ENCODE results near the gene LAMB2.

Gene LAMB2

GRCh38 chr3:49132437-49133225 lies at the start of gene LAMB2:
Gene LAMB2 (minus strand): TSS chr3:49133050. CDS start chr3:49132867, 183 bp downstream.
- peak; percentile 28 for DNase-seq

DNA sequence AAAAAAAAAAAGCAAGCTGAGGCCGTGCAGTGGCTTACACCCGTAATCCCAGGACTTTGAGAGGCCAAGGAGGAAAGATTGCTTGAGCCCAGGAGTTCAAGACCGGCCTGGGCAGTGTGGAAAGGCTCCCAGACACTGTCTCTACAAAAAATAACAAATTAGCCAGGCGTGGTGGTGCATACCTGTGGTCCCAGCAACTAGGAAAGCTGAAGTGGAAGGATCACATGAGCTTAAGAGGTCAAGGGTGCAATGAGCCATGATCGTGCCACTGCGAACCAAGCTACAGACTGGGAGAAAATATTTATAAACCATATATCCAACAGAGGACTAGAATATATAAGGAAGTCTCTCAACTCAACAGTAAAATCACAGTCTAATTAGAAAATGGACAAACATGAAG lies 48.5 kb upstream of the LAMB2 start:
- no peak for DNase-seq

GRCh38 chr3:49180116-49180515 lies 47.3 kb upstream of the LAMB2 start:
- no peak for DNase-seq

DNA sequence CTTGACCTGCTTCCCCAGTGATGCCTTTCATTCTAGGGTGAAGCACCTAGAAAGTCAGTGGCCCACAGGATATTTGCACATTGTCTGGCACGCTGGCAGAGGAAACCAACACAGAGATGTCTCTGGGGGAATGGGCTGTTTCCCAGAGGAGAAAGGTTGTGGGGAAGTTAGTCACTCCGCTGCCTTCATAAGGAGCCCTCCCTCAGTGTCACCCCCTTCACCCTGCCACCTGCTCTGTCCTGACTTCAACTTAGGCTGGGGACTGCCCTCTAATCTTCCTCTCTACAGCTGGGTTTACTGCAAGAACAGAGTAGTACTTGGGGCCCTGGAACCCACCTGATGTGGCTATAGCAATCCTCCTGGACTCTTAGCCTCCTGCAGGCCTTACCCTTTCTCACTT lies 44.2 kb upstream of the LAMB2 start:
- DNase-seq, result no peak

DNA sequence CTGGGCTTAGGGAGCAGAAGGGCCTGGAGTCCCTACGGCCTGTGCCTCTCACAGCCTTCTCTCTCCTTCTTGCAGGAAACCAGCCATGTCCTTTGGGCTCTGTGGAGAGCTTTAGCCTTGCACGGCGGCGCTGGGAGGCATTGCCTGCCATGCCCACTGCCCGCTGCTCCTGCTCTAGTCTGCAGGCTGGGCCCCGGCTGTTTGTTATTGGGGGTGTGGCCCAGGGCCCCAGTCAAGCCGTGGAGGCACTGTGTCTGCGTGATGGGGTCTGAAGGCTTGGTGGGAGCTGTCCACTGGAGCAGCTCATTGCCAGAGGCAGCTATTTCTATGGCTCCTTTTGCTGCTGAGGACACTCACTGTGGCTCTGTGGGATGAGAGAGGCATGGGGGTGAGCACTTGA lies 42.7 kb upstream of the LAMB2 start:
- no peak for DNase-seq

DNA sequence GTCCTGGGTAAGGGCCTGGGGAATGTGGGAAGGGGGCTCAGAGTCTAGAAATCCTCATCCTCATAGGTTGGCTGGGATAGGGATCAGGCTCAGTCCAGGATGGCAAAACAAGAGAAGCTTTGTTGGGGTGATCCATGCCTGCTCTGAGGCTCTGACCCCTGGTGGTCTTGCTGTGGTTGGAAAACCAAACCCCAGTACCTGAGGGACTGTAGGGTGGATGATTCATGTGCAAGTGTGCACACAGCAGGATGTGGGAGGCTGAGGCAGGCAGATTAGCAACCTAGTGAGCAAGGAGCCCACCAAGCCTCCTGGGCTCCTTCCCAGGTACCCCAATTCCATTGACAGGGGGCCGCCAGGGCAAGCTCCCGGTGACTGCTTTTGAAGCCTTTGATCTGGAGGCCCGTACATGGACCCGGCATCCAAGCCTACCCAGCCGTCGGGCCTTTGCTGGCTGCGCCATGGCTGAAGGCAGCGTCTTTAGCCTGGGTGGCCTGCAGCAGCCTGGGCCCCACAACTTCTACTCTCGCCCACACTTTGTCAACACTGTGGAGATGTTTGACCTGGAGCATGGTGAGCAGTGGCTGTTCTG lies 41.6 kb upstream of the LAMB2 start:
- no peak for DNase-seq

DNA sequence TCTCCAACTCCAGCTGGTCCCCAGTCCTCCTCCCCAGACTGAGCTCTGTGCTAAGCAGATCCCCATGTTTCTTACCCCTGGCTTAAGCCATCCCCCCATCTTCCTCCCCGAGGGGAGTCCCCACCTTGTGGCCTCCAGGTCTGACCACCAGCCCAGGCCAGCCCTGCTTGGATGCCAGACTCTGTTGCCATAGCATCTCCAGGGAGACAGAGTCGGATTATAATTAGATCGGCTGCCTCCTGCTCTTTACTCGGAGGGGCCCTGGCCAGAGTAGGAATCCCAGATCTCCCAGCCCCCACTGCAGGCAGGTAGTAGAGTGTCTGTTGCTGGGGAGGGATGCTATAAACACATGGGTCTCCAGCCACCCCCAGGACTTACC lies 40.9 kb upstream of the LAMB2 start:
- DNase-seq, result no peak

DNA sequence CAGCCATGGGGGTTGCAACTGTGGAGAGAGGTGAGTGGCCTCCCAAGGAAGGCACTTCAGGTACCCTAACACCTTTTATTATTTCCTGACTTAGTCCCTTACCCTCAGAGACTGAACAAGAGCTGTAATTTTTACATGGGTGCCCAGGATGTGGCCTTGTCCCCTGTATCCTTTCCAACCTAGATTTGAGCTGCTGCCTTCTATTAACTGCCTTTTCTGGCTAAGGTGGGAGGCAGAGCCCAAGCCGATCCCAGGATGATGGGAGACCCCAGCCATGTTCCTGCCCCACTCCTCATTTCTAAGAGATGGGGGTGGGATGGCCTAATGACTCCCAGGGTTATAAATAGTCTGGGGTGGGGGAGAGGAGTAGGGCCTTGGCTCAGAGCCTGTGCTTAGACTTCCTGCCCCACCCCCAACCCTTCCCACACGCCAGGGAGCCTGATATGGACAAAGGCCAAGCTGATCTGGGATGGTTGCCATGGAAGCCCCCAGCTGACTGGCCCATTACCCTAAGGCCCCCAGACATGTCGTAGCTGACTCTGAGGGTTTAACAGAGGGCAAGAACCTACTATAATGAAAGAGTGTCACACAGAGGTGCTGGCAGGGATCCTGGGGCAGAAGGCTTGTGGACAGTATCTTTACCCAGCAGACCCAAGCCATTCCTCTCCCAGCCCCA lies 40.4 kb upstream of the LAMB2 start:
- no peak for DNase-seq

- no peak for DNase-seq
These were observed 39.7 kb upstream of the LAMB2 start for GRCh38 chr3:49172551-49173041.

DNA sequence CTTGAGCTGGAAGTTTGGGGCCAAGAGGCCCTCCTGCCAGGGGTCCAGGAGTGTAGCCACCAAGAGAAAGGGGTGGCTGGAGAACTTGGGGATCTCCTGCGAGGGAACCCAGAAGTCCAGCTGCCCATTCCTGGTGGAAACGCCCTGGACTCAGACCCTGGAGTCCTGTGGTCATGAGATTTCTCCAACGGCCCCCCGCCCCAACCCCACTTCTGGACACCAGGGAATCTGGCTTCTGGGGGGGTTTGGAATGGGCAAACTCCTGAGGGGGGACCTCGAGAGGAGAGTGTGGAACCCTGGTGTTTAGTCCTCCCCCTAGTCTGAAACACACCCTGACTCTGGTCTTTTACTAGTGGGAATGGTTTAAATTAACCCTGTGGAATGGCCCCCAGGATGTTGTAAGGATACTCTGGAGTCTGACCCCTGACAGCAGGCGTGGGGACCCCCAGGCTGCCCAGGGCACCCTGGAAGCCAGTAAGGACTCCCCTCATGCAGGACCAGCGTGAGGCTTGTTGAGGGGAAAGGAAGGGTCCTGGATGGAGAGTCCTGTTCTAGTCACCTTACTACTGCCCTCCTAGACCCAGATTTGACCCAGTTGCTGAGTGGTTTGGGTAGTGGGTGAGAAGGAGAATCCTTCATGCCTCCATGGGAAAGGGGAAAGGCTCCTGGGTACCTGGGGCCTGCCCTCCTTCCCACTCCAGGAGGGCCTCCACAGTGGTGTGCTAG lies 39.1 kb upstream of the LAMB2 start:
- no peak for DNase-seq

GRCh38 chr3:49171119-49171774 lies 38.4 kb upstream of the LAMB2 start, which contains the start of gene KLHDC8B:
Gene KLHDC8B (plus strand): TSS chr3:49171598. CDS start chr3:49172770, 1,172 bp downstream.
- DNase-seq, result peak; percentile 85

DNA sequence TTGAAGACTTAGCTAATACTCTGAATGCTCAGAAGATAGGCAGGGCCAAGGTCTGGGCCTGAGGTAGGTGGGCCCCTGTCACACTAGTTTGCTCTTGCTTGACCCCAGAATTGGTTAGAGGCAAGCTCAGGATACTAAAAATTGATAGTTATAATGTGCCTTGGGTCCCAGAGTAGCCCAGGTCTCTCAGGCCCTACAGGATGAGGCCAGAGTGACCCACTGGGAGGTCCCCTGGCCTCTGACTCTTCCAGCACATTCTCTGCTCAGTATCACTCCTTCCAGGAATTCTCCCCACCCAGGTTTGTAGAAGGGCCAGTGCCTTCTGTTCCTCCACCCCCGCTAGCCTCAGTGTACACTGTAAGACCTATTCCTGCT lies 37.9 kb upstream of the LAMB2 start:
- no peak for DNase-seq

GRCh38 chr3:49166752-49167556 lies 34.1 kb upstream of the LAMB2 start:
- no peak for DNase-seq

DNA sequence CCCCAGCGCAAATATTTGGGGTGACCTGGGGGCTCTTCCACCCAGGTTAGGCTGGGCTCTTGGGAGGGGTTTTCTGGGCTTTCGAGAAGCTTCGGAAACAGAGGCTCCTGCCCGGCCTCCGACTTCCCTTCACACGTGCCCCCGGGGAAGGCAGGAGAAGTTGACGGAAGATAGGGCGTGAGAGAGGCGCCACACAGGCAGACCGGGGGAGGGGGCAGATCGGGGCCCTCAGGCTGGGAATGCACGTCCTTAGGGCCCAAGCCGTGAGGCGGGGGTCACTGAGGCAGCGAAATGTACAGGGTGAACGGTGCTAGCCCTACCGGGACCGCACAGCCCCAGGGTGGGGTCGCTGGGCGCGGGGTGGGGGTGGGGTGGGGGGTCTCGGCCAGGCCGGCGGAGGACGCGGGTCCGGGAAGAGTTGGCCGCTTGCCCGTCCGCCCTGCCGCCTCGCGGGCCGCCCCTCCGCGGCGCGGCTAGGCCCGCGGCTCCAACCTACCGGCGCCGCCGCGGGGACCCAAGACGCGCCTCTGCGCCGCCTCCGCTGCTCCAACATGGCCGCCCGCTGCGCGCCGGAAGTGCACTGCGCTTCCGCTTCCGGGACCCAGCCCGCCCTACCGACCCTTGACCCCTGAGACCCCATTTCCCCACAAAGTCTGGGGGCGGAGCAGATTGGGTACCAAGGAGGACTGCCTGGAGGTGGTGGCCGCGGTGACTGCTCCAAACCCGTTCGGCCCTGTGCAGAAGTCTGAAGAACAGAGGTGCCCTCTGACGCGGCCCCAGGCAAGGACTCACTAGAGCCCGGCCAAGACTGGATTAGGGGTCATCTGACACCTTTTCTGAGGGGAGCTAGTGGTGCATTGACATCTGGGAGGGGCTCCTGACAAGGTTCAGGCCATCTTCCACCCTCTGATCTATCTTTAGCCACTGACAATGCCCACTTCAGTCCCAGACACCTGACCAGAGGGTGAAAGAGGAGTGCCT lies 33.2 kb upstream of the LAMB2 start, which contains the start of gene CCDC71:
TSS of gene CCDC71 (minus strand) at position 561 of the 981 bp plus-strand sequence. CDS start 2,123 bp downstream, outside the sequence.
- peak; percentile 83 for DNase-seq

DNA sequence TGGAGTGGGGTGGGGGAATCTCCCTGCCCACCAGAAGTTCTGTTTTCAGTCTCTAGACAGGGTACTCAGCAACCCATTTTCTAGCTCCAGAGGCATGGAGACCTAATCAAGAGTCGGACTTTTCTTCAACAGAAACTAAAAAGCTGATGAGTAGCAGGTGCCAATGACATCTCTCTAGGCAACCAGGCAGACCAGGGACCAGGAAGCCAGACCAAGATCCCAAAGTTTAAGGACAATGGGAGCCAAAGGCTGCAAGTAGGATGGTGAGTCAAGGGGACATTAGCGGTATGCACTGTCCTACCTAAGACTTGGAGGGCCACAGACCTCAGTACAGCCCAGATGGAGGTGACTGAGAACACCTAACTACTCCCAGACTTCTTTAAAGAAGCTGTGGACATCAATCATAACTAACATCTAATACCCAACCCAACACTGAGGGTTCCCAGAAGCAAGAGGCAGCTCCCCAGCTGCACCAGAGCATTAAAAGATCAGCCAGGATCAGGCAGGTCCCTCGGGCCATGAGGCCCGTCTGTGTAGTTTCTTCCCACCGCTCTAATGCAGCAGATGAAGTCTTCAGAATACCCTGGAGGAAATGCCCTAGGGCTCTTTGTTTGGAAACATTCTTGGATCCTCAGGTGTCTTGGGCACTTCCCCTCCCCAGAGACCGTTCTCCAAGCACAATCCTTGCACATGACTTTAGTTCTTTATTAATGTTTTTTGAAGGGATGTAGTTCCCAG lies 32.3 kb upstream of the LAMB2 start:
- no peak for DNase-seq

DNA sequence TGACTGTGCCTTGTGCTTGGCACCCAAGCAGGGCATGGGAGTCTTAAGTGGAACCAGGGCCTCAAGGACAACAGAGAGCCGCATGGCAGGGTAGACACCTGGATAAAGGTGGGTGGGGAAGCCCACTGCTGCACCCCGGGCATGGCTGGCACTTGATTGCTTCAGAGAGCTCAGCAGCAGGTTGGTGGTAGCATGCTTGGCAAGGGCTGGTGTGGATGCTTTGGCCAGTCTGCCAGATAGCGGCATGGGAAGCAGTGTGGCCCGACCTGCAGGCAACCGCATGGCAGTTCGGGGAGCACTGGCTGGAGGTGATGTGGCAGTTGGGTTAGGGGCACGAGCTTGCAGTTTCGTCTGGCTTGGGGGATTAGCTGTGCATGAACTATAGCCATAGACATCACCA lies 30.8 kb upstream of the LAMB2 start:
- DNase-seq, result no peak

DNA sequence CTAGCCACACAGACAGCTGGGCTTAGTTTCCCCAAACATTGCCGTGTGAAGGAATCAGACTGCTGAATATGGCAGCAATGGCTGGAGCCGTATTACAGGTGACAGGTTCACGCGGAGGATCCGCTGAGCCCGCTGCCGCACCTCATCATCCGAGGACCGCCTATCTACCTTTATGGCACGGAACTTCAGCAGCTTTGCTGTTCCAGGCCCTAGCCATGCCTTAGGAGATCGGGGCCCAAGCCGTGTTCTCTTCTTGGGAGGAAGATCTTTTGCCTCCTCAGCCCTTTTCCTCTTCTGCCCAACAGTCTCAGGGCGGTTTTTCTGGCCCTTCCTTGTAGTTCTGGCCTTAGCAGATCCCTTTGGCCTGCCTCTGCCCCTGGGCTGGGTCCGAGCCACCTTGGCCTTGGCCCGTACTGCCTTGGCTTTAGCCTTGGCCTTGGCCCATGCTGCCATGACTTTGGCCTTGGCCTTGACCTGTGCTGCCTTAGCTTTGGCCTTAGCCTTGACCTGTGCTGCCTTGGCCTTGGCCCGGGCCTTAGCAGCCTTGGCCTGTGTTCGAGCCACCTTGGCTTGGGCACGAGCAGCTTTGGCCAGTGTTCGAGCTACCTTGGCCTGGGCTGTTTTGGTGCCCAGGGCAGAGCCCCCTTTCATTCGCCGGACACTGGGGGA lies 30.0 kb upstream of the LAMB2 start:
- no peak for DNase-seq

DNA sequence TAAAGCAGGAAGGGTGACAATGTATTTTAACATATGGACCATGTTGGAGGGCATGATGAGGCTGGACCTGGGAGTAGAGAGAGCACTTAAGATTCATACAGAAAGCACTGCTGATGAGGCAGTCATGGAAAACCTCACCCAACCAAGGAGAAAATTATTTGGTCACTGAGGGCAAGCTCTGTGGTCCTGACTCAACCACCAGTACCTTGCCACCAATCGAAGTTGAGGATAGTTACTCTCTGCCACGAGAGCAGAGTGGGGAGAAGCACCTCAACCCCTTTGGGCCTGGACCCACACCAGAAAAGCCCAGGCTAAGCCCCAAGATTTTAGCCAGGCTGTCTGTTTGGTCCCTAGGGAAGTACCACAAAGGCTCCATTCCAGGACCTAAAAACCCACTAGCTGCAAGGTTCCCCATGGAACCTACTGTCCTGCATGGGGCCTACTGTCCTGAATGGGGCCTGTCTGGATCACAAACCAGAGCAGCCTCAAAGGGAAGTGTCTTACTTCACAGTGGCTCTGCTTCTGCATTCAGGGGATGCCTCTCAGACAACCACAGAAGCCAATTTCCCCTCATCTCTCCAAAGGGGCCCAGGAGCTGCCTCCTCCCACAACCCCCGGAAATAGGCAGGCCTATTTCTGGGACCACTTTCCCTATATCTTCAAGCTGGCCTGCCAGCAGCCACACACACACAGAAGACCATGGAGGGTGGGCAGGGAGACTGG lies 29.1 kb upstream of the LAMB2 start:
- no peak for DNase-seq
